HG02642 (cell line): Measurements from ENCODE around the gene KIAA0930.

Experiments used
- ATAC-seq: cut with Tn5 transposase; IDR thresholded peaks from one replicate; pipeline ENCODE4 v1.9.1; 2021; ENCODE audit warnings: mild to moderate bottlenecking; ENCODE audit not compliant: unreplicated experiment, poor library complexity

The KIAA0930 gene

DNA sequence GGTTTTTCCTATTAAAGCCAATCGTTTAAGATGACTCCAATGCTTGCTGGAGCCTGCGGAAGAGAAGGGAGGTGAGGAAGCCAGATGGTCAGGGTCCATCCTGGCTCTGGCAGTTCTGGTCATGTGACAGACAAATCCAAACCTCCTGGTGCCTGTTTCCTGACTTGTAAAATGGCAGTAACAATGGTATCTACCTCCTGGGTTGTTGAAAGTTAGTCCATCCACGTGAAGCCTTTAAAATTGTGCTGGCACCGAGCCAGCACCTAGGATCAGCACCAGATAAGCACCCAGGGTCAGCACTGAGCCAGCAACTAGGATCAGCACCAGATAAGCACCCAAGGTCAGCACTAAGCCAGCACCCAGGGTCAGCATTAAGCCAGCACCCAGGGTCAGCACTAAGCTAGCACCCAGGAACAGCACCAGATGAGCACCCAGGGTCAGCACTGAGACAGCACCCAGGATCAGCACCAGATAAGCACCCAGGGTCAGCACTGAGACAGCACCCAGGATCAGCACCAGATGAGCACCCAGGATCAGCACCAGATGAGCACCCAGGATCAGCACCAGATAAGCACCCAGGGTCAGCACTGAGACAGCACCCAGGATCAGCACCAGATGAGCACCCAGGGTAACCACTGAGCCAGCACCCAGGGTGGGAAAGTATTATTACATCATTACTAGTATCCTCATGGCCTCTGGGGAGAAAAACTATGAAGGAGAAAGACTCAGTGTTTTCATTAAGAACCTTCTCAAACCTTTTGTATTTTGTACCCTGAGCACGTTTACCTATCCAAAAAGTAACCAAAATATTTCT is 17.2 kb downstream of the KIAA0930 start:
- ATAC-seq: no peak

DNA sequence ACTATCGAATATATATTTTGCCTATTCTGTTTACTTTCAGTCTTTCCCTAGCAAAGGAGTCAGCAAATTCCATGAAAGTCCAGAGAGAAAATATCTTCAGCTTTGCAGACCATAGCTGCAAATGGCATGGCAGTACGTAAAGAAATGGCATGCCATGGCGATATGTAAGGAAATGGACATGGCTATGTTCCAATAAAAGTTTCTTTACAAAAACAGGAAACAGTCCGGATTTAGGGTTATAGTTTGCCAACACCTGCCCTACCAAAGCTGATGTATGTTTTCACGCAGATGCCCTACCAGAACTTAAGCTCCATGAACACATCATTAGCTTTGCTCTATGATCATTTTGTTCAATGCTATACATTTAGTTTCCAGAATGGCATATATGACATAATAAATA is 19.5 kb downstream of the KIAA0930 start:
- no peak for ATAC-seq

DNA sequence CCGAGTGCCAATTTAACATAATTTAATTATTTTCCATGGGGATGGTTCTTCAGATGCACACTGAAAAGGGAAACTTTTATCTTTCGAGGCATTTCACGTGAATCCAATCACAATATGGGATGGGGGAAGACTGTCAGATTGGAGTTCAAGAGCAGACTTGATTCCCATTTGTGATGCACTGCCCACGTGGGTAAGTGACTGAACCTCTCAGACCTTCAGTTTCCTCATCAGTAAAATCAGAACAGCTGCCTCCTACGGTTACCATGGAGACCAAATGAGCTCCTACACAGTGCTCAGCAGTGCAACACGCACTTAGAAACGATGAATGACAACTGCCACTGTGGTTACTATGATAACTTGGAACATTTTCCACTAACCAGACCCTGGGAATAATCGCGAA is 21.7 kb downstream of the KIAA0930 start:
- ATAC-seq: no peak

DNA sequence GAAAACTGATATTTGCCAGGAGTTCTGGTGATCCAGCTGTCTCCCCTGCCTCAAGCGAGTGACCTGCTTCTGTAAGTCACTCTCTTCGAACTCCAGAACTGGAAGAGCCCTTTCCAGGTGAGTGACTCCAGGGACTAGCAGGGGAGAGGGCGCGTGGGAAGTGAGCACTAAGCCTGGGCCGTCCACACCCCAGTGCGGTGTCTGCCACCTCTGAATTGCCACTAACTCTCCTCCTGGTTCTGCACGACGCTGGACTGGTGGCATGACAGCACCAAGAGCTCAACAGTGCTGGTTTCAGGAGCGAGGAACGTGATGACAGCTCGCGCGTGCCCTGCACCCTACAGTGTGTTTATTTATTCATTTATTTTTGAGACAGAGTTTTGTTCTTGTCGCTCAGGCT is 22.9 kb downstream of the KIAA0930 start:
- no peak for ATAC-seq

DNA sequence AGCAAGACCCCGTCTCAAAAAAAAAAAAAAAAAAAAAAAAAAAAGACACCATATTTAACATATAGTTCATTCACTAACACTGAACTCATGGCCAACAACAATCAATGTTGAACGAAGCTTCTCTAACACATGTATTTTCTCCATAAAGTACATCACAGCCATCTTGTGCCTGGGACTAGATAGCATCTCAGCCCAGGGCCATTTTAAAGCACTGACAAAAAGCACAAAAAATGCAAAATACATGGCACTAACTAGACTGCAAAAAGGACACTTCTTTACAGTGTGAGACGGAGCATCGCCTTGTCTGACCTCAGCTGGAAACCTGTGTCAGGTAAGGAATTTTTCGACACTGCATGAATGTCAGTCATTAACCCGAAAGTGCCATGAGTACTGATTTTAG is 23.3 kb downstream of the KIAA0930 start:
- ATAC-seq: no peak

DNA sequence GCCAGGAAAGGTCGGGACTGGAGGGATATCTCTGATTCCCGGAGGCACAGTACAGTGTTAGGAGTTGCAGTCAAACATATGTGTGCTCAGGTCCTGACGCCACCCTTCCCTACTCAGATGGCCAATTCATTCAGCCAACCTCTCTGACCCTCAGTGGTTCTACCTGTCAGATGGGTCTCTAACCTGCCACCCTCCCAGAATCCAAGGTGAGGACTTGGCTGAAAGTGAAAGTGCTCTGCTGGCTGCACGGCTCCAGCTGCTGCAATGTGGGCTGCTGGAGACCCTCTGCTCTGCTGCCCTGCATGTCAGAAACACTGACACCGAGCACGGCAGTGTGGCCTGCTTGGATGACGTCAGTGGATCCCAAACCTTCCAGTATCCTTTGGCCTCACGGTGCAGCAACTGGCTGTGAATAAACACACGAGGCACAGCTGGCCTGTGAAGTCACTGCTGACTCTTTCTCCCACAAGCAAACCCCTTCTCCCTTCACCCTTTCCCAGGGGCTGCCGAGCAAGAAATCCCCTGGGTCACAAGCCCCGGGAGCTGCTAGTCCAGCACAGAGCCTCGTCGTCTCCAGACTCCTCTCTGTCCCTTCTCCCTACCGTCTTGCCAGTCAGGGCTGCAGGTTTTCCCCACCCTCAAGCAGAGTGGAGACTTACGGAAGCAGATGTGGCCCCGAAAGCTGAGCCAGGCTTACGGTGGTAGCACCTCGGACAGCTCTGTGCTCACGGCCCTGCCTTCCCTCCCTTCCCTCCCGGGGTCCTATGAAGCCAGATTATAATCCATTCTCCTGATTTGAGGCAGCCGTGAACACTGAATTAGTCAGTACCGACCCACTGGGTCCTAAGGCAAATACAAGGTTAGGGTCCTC is 24.3 kb downstream of the KIAA0930 start:
- no peak for ATAC-seq

DNA sequence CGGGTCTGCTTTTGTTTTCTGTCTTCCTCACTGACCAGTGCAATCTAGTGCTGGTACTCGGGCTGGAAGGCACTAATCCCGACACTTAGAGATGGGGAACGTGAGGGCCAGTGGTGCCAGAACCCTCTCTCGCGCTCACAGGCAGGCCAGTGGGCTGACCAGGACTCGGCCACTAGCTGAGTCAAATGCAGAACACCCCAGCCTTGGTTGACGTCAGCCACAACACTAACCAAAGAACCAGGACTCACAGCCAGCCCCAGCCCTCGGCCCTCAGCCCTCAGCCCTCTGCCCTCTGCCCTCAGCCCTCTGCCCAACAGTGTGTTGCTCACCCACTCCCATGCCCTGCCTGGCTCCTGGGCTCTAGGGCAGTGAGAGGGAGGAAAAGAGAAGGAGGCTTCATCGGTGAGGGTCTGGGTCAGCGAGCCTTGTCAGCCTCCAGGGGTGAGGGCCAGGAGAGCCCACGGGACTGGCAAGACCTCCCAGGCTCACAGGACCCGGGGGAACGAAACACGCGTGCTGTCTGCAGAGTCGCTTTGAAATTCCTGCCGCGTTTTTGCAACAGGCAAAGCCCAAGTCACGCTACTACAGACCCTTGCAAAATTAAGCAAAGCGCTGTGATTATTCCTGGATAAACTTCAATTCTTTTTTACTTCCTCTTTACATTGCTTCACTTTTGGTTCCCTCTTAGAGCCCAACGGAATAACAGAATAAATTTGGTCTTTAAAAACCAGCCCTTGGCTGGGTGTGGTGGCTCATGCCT is 27.5 kb downstream of the KIAA0930 start:
- ATAC-seq: no peak

DNA sequence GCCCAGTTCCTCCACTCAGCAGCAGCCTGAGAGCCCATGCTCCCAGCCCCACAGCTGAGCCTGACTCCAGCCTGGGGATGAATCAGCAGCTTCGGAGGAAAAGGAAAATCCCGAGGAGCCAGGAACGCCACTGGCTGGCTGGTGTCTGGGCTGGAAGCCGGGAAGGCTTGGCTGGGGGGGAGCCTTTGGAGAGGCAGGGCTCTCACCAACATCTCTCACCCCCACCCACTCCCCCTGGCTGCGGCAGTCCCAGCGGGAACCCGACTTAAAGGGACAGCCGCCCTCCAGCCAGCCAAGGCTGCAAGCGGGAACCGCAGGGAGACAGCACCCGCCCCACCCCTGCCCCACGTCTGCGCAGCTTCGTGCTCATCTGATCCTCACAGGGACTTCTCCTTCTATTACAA is 28.4 kb downstream of the KIAA0930 start:
- no peak for ATAC-seq

DNA sequence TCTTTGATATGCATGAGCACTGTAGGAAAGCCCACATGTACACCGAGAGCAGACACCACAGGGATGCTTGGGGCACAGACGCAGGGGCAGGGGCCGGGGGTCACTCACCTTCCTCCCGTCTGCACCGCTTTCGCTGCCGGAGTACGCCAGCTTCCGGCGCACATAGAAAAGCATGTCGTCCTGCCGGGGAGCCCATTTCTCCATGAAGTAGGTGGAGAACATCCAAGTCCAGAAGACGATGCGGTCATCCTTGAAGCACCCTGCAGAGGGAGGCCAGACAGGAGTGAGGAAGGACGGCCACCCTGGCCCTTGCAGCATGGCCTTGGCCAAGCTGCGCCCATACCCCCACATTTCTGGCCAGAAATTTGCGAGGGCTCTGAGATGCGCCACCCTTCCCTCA is 28.8 kb downstream of the KIAA0930 start:
- no peak for ATAC-seq

DNA sequence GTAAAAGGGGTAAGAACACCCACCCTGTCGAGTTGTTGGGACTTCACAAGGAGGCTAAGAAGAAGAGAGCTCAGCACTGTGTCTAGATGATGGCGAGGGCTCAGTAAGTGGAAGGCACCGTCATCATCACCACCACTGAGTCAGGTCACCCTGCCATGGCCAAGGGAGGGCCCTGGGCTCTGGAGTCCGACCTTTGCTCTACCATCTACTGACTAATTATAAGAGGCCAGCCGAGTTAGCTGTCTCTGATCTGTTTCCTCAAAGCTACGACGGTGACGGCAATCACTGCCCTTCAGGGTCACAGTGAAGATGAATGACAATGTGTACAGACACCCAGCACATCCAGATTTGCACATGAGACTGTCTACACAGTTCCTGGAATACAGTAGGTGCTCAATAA is 29.3 kb downstream of the KIAA0930 start:
- no peak for ATAC-seq

DNA sequence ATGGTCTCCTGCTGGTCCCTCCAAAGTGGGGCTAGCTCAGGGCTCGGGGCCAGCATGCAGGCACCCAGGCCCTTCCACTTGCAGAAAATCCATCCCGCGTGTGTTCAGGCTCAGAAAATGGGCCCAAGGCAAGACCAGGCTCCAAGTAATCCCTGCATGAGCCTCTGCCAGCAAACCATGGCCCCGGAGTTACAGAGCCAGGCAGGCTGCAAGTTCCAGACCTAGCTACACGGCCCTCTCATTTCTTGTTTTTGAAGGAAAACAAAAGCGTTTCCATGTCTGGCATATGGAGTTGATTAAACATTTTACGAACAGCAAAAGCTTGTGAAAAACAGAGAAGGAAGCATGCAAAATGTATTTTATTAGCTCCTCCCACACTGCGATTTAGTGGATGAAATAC is 29.7 kb downstream of the KIAA0930 start:
- no peak for ATAC-seq

DNA sequence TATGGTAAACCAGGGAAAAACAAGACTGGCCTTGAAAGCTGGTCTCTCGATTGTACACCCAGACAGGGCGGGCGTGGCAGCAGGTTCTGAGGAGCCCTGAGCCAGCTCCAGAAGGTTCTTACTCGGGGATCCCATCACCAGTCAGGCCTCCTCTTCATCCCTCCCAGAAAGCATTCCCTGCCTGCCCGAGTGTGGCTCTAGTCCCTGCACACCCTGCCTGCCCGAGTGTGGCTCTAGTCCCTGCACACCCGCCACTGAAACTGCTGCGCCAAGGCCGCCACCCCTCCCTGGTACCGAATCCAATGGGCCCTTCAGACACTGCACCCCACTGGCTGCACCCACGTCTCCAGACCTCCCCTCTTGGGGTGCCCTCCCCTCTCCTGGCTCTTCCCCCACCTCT is 30.1 kb downstream of the KIAA0930 start:
- ATAC-seq: no peak

DNA sequence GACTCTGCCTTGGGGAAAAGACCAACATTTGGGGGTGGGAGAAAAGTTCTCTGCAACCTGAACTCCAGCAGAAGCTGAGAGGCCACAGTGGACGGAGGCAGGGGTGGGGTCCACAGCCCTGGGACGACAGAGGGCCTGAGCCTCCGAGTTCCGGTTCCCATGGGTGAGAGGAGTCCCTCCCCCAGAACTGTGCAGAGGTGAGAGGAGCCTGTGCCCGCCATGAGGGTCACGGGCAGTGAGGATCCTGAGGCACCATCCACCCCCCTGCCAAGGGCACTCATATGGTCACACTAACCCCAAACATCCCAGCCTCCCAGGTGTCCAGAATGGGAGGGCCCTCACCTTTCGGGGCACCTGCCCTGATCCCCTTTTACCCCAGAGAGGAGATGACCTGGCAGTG is 30.5 kb downstream of the KIAA0930 start:
- ATAC-seq: no peak

DNA sequence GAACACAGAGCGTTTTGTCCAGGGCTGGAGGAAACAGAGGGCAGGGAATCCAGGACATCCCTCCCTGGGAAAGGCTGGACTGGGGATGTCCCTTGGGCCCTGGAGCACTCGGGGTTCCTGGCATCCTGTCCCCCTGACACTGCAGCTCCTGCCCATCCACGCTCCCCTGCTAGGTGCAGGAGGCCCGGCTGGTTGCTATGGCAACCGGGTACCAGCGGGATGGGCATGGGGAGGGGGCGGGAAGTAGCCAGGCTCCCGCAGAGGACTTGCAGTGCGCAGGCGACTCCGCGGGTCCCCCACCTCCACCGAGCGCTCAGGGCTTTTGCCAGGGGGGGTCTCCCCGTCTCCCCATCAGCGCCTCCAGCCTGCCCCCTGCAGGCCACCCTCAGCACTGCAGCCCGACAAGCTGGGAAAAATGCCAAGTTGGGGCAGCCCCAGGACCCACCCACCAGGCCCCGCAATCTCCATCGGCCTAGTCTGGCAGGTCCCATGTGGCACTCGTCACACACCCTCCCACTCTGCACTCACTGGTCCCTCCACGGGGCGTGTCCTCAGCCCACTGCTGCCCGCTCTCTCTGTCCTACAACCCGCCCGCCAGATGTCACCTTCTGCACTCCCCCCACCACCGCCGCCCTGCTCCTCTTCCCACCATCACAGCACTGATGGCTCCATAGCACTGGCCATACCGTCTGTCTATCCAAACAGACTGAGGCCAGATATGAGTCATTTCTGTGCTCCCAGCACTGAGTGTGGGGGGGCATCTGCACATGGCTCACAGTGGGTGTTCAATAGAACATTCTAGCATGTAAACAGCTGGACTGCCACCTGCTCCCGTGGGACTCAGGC is 31.5 kb downstream of the KIAA0930 start:
- ATAC-seq: no peak

DNA sequence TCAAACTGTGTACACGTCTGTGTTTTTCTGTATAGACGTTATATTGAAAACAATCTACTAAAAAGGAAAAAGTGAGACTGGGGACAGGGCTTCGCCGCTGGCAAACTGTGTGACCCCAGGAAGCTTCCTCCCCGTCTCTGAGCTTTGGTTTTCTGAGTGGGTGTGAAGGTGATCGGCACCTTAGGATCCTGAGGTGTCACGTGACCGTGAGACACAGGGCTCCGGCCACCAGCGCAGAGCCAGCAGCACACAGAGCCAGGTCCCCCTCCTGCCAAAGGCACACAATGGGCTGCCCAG is 32.0 kb downstream of the KIAA0930 start:
- ATAC-seq: no peak

DNA sequence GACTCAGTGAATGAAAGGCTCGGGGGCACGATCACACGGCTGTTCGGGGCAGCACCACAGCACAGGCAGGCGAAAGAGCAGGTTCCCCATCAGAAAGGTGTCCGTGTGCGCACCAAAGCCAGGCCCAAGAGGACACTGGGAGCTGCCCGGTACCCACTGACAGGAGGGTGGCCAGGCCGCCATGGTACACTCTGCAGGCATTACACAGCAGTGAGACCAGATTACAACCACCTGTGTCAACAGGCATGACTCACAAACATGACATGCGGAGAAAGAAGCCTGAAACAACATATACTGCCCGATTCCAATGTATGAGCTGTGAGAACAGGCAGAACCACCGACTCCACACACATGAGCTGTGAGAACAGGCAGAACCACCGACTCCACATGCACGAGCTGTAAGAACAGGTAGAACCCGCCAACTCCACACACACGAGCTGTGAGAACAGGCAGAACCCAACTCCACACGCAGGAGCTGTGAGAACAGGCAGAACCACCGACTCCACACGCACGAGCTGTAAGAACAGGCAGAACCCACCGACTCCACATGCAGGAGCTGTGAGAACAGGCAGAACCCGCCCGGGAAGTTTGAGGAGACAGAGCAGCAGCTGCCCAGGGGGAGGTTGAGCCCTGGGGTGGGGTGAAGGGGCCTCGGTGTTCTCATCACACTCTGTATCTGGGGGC is 32.6 kb downstream of the KIAA0930 start:
- ATAC-seq: no peak

DNA sequence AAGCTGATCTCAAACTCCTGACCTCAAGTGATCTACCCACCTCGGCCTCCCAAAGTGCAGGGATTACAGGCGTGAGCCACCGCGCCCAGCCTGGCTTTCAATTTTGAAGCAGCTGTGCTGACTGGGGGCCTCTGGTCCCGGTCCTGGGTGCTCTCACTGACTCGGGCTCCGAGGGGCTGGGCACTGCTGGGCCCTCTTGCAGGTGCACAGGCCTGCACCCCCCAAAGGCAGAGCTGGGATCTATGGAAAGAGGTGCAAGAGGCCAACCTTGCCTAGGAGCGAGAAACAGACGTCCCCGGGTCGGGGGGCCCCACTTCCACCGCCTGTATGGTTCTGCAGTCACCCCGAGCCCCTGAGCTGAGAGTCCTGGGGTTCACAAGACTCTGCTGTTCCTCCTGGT is 33.2 kb downstream of the KIAA0930 start:
- ATAC-seq: no peak

DNA sequence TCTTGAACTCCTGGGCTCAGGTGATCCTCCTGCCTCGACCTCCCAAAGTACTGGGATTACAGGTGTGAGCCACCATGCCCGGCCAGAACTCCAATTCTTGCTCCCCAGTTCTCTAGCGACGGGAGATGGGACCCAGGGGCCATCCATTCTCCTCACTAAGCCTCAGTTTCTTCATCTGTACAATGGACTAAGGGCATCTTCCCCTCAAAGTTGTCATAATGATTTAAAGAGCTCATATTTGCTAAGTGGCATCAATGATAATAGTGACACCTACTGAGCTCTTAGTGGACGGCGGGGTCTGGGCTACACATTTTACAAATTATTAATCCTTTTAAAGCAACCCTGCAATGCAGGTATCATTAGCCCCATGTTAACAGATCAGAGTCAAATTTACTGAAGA is 34.5 kb downstream of the KIAA0930 start:
- ATAC-seq: no peak

DNA sequence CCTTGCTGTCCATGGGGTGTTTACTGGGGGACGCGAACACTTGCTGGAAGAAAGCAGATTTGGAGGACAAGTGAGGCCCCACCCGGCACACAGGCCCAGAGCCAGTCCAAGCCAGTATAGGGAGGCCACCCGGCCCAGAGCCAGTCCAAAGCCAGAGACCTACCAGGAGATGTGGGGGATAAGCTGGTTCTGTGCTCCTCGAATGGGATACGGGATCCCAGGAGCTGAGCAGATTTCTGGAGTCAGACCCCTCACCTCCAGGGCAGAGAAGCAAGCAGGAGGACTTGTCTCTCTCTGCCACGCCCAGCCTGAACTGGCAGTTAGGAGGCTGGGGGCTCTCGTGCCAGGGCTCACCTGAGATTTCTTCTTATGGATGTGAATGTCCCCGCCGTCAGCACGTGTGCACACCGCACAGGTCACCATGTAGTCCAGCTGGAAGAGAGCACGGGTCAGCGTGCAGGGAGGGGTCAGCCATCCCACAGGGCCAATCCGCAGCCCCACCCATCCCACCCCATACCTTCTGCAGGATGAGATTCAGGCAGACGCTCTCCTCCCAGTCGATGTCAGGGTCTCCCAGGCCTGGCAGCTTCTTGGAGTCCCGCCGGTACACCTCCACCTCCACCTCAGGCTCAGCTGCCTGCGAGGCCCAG is 35.3 kb downstream of the KIAA0930 start:
- ATAC-seq: no peak
